ENCODE data around the gene GAB1.

DNA sequence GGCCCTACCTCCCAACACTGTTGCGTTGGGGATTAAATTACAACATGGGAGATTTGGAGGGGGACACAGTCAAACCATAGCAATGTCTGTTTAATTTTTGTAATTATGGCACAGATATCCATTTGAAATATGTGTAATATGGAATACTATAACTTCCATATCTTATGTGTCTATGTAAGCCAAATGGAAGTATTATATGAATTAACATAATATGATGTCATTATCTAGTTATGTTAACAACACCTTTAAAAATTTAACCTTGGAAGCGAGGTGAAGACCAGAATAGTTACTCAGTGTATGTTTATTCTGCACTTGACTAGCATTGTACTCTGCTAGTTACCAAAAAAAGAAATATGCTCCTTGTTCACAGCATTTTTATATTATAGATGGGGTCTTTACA, 181.1 kb downstream of the GAB1 start:
- TF ChIP-seq POLR2A (IDR thresholded peaks at IDR 0.05) (no peak), POLR2AphosphoS5 (IDR thresholded peaks at IDR 0.05) (no peak)
- TF ChIP-seq, protein P1, sequence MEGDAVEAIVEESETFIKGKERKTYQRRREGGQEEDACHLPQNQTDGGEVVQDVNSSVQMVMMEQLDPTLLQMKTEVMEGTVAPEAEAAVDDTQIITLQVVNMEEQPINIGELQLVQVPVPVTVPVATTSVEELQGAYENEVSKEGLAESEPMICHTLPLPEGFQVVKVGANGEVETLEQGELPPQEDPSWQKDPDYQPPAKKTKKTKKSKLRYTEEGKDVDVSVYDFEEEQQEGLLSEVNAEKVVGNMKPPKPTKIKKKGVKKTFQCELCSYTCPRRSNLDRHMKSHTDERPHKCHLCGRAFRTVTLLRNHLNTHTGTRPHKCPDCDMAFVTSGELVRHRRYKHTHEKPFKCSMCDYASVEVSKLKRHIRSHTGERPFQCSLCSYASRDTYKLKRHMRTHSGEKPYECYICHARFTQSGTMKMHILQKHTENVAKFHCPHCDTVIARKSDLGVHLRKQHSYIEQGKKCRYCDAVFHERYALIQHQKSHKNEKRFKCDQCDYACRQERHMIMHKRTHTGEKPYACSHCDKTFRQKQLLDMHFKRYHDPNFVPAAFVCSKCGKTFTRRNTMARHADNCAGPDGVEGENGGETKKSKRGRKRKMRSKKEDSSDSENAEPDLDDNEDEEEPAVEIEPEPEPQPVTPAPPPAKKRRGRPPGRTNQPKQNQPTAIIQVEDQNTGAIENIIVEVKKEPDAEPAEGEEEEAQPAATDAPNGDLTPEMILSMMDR (IDR thresholded peaks at IDR 0.05) = no peak
